HepG2 (cell line): ENCODE measurements around the gene RAB1B. TPM values are rescaled to one million over a fixed set of nuclear protein-coding genes. Genes with fewer than 3 reads are reported as not detected.

Source experiments
- ATAC-seq: fragments of 200-7000 bp; cut with Tn5 transposase; 3 replicates; pipeline ENCODE4 v1.9.1; 2020; ENCODE audit warnings: mild to moderate bottlenecking, moderate library complexity
- BruUV-seq: library from RNA; stranded (reverse); fragments of 400-500 nt; replicated peaks from 2 replicates; lab custom pipeline; 2021; lab: Mats Ljungman, UMichigan
- CTCF ChIA-PET: fragments of 300-600 bp; formaldehyde crosslinking; extraction: SDS; loops from one replicate; lab custom pipeline; 2021; ENCODE audit warnings: low total read pairs, inconsistent platforms, low intra/inter-chr PET ratio; lab: Yijun Ruan, JAX
- POLR2A ChIA-PET: fragments of 350-600 bp; sonication (Branson Sonifier 250); formaldehyde crosslinking; loops from one replicate; lab custom pipeline; 2020; ENCODE audit warnings: antibody characterized with exemption, inconsistent platforms; lab: Yijun Ruan, JAX
- DNase-seq: peaks from one replicate; pipeline ENCODE4 v3.0.0-alpha.2; 2015; ENCODE audit warnings: low spot score
- FAIRE-seq: peaks from 3 replicates; lab custom pipeline; 2011; peaks lifted over from hg19 to GRCh38; lab: Jason Lieb, UNC
- H2AFZ ChIP-seq: one replicate; pipeline ENCODE4 v1.6.1; 2011; ENCODE audit warnings: low read length, inconsistent platforms
- H3K27ac ChIP-seq: fragments of 300-600 bp; 3 replicates; pipeline ENCODE4 v1.8.0; 2011; ENCODE audit warnings: mixed run types, mild to moderate bottlenecking, mixed read lengths, low read length, inconsistent platforms; ENCODE audit not compliant: insufficient read depth; ENCODE audit errors: extremely low read length
- H3K27me3 ChIP-seq, 2 experiments: fragments of 200-600 bp in 1 of 2; 2 replicates in 1 of 2; 3 replicates in 1 of 2; pipeline versions ENCODE4 v1.6.0 to v1.8.0; 2011; ENCODE audit warnings: low read length in 2 of 2, mild to moderate bottlenecking in 2 of 2, moderate library complexity in 2 of 2, inconsistent platforms in 1 of 2; ENCODE audit not compliant: insufficient read depth in 2 of 2, control insufficient read depth in 1 of 2
- H3K36me3 ChIP-seq, 2 experiments: fragments of 200-600 bp in 1 of 2; replicated peaks in 1 of 2; 2 replicates in 1 of 2; 3 replicates in 1 of 2; pipeline versions ENCODE4 v1.5.1 to v1.8.0; 2011; ENCODE audit warnings: low read length in 2 of 2, inconsistent platforms in 1 of 2; ENCODE audit not compliant: insufficient read depth in 2 of 2, control insufficient read depth in 1 of 2
- H3K4me1 ChIP-seq: 2 replicates; pipeline ENCODE4 v1.5.1; 2012; ENCODE audit warnings: low read length, inconsistent platforms; ENCODE audit not compliant: insufficient read depth
- H3K4me2 ChIP-seq: 2 replicates; pipeline ENCODE4 v1.6.0; 2011; ENCODE audit warnings: low read depth, low read length, inconsistent platforms
- H3K4me3 ChIP-seq, 3 experiments: fragments of 200-600 bp in 1 of 3; sonication (generic), shearing (Covaris generic) in 1 of 3; replicated peaks in 1 of 3; 2 replicates each; pipeline ENCODE4 v1.5.1; 2011 to 2016; ENCODE audit warnings: low read length in 3 of 3, inconsistent platforms in 2 of 3, low read depth in 2 of 3, mild to moderate bottlenecking in 2 of 3, control low read depth in 1 of 3, mixed read lengths in 1 of 3; ENCODE audit not compliant: insufficient read depth in 1 of 3
- H3K79me2 ChIP-seq: one replicate; pipeline ENCODE4 v1.6.1; 2011; ENCODE audit warnings: low read length, inconsistent platforms; ENCODE audit not compliant: insufficient read depth
- H3K9ac ChIP-seq: 2 replicates; pipeline ENCODE4 v1.6.0; 2011; ENCODE audit warnings: mild to moderate bottlenecking, low read depth, low read length, inconsistent platforms; ENCODE audit not compliant: insufficient read depth
- H3K9me3 ChIP-seq: 2 replicates; pipeline ENCODE4 v1.5.1; 2012; ENCODE audit warnings: mild to moderate bottlenecking, low read length
- H4K20me1 ChIP-seq: 2 replicates; pipeline ENCODE4 v1.6.0; 2011; ENCODE audit warnings: inconsistent platforms, mild to moderate bottlenecking, low read length, moderate library complexity; ENCODE audit not compliant: insufficient read depth
- POGZ ChIP-seq: sonication (generic); formaldehyde crosslinking; IDR thresholded peaks from 2 replicates; pipeline ENCODE4 v1.4.0; 2020; ENCODE audit warnings: mild to moderate bottlenecking, missing genetic modification reagents
- SNAI1 ChIP-seq: sonication (generic); formaldehyde crosslinking; IDR thresholded peaks from 2 replicates; pipeline ENCODE4 v1.5.0; 2020; ENCODE audit warnings: mild to moderate bottlenecking, missing genetic modification reagents, borderline replicate concordance
- SP140L ChIP-seq: sonication (generic); formaldehyde crosslinking; IDR thresholded peaks from 2 replicates; pipeline ENCODE4 v1.4.0; 2020; ENCODE audit warnings: missing genetic modification reagents, borderline replicate concordance
- ZFY ChIP-seq: sonication (generic); formaldehyde crosslinking; IDR thresholded peaks from 2 replicates; pipeline ENCODE4 v1.4.0; 2020; ENCODE audit warnings: missing genetic modification reagents
- ZNF10 ChIP-seq: sonication (generic); formaldehyde crosslinking; IDR thresholded peaks from 2 replicates; pipeline ENCODE4 v1.4.0; 2020; ENCODE audit warnings: mild to moderate bottlenecking, low read depth, missing genetic modification reagents, borderline replicate concordance
- ZNF567 ChIP-seq: sonication (generic); formaldehyde crosslinking; IDR thresholded peaks from 2 replicates; pipeline ENCODE4 v1.8.1; 2023; ENCODE audit warnings: mild to moderate bottlenecking, missing genetic modification reagents, borderline replicate concordance
- WGBS: methylation state at CpG from one replicate; pipeline ENCODE4 v1.1.6; 2017; ENCODE audit warnings: low lambda C conversion rate; 5-methylcytosine and 5-hydroxymethylcytosine counted together
- in situ Hi-C: cut with HindIII; loops from 2 replicates; pipeline ENCODE4 v1.10.0; 2017; ENCODE audit warnings: low pct_unique_long_range_greater_than_20kb; ENCODE audit not compliant: extremely low pct_ligation_motif_present
- intact Hi-C: fragments of 100-400 bp; cut with micrococcal nuclease; formaldehyde crosslinking; loops from one replicate; pipeline ENCODE4 v1.10.0; 2022; ENCODE audit not compliant: unreplicated experiment
- polyA plus RNA-seq, 8 experiments: library from polyadenylated mRNA; depleted of rRNA in 3 of 8; stranded (reverse) in 7 of 8; unstranded in 1 of 8; fragments of >200 nt; fragmentation: Illumina TruSeq in 4 of 8; extraction: Trizol in 4 of 8; gene quantifications; 2 replicates each; pipeline versions ENCODE4 v1.2.1 to v1.2.3, GENCODE V29; 2011 to 2016; ENCODE audit warnings: low read depth in 4 of 8, missing spikeins in 1 of 8, mixed read lengths in 1 of 8; ENCODE audit not compliant: insufficient read depth in 1 of 8
- total RNA-seq, 5 experiments: library from RNA; depleted of rRNA; stranded (reverse); fragments of >200 nt; fragmentation: Illumina TruSeq; extraction: Trizol; gene quantifications; 2 replicates each; pipeline ENCODE4 v1.2.3, GENCODE V29; 2016; ENCODE audit warnings: low read depth in 1 of 5
- TF ChIP-seq, protein P1 (sequence below): sonication (generic); formaldehyde crosslinking; IDR thresholded peaks from 2 replicates; pipeline ENCODE4 v1.5.1; 2020; ENCODE audit warnings: mild to moderate bottlenecking, missing genetic modification reagents
- TF ChIP-seq, protein P2 (sequence below): sonication (generic); formaldehyde crosslinking; IDR thresholded peaks from 2 replicates; pipeline ENCODE4 v1.5.1; 2020; ENCODE audit warnings: missing genetic modification reagents, mild to moderate bottlenecking, borderline replicate concordance

RAB1B gene
- total and polyA plus RNA-seq, 2 of the 13 experiments (the other 11 are each of a cell fraction or from before 2014, with no cell fraction given): 77.9 to 87.9 TPM

DNA sequence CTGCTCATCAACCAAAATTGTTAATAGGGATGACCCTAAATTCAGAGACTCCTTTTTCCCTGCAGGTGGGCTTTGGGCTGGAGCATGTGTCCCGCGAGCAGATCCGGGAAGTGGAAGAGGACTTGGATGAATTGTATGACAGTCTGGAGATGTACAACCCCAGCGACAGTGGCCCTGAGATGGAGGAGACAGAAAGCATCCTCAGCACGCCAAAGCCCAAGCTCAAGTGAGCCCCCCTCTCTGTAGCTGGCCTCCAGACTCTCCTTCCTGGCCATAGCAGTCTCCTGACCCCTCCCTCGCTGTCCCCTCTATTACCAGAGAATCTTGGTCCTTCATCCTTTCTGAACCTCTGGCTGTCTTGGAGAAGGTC, 47.9 kb upstream of the RAB1B start:
- CTCF ChIA-PET: no interaction called here
- Histone ChIP-seq H2AFZ (no peak overlapping the region), H3K4me1 (peaks cover 5% of the 10 kb centered on the region; the same call in 1 of the 2 replicates), H4K20me1 (no peaks in the 10 kb centered on the region), H3K27ac (no peak overlapping the region), H3K9me3 (no peaks in the 10 kb centered on the region), H3K36me3 (peaks cover 14 to 31% of the 10 kb centered on the region in 2 experiments), H3K79me2 (no peaks in the 10 kb centered on the region), H3K27me3 (no peaks in the 10 kb centered on the region), H3K9ac (no peak overlapping the region), H3K4me3 (no peak overlapping the region), H3K4me2 (no peak overlapping the region)
- intact Hi-C loops (no loop called here), in situ Hi-C loops (no loop called here)
- WGBS: 100% methylated on average over 5 of the region's 6 CpGs
- no TSS peak for BruUV-seq
- POLR2A ChIA-PET: no interaction called here
- no peak for ATAC-seq
- no peak for DNase-seq
- TF ChIP-seq POGZ (no peak), SP140L (no peak), ZNF567 (CRISPR knock-in tag) (no peak), ZFY (CRISPR knock-in tag) (no peak), SNAI1 (CRISPR knock-in tag) (no peak), ZNF10 (no peak)
- TF ChIP-seq, protein P1, sequence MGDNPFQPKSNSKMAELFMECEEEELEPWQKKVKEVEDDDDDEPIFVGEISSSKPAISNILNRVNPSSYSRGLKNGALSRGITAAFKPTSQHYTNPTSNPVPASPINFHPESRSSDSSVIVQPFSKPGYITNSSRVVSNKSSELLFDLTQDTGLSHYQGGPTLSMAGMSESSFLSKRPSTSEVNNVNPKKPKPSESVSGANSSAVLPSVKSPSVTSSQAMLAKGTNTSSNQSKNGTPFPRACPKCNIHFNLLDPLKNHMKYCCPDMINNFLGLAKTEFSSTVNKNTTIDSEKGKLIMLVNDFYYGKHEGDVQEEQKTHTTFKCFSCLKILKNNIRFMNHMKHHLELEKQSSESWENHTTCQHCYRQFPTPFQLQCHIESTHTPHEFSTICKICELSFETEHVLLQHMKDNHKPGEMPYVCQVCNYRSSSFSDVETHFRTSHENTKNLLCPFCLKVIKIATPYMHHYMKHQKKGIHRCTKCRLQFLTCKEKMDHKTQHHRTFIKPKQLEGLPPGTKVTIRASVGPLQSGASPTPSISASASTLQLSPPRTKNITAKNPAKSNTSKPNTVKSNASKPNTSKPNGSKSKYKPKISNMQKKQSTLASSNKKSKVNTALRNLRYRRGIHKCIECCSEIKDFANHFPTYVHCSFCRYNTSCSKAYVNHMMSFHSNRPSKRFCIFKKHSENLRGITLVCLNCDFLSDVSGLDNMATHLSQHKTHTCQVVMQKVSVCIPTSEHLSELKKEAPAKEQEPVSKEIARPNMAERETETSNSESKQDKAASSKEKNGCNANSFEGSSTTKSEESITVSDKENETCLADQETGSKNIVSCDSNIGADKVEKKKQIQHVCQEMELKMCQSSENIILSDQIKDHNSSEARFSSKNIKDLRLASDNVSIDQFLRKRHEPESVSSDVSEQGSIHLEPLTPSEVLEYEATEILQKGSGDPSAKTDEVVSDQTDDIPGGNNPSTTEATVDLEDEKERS (CRISPR knock-in tag): no peak
- TF ChIP-seq, protein P2, sequence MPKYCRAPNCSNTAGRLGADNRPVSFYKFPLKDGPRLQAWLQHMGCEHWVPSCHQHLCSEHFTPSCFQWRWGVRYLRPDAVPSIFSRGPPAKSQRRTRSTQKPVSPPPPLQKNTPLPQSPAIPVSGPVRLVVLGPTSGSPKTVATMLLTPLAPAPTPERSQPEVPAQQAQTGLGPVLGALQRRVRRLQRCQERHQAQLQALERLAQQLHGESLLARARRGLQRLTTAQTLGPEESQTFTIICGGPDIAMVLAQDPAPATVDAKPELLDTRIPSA: no peak
- no peak for FAIRE-seq
